Rectal smooth muscle tissue (tissue), 1 donor: ENCODE results near the gene CCDC126.

ENCODE experiments used
- H3K27ac ChIP-seq: one replicate; pipeline ENCODE4 v1.7.0; 2013; ENCODE audit warnings: low read depth, low read length, inconsistent platforms
- H3K27me3 ChIP-seq: one replicate; pipeline ENCODE4 v1.7.0; 2013; ENCODE audit warnings: low read length; ENCODE audit not compliant: control insufficient read depth, insufficient read depth
- H3K36me3 ChIP-seq: one replicate; pipeline ENCODE4 v1.7.0; 2013; ENCODE audit warnings: low read length; ENCODE audit not compliant: control insufficient read depth, insufficient read depth
- H3K4me1 ChIP-seq: one replicate; pipeline ENCODE4 v1.7.0; 2013; ENCODE audit warnings: low read length; ENCODE audit not compliant: control insufficient read depth, insufficient read depth
- H3K4me3 ChIP-seq: one replicate; pipeline ENCODE4 v1.7.0; 2013; ENCODE audit warnings: low read length
- H3K9ac ChIP-seq: one replicate; pipeline ENCODE4 v1.7.0; 2013; ENCODE audit warnings: low read length

CCDC126 gene

DNA sequence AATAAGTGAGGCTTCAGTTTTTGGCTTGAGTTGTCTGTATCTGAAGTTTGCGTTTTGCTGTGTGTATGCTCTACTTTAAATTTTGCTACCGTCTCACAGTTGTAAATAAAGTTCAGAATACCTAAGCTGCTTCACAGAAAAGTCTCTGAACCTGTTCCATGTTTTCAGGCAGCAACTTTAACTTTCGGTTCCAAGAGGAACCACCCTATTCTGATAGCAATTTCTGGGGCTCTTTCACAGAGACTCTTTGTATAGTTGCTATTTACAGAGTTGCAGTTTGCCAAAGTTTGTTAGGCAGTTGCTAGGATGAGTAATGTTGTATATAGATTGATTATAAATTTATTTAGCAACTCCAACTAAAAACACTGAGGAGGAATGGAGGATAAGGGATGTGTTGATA is 88.5 kb downstream of the CCDC126 start:
- Histone ChIP-seq H3K4me1 (peaks cover 4% of the 10 kb centered on the region), H3K27ac (no peak overlapping the region), H3K27me3 (no peaks in the 10 kb centered on the region), H3K36me3 (no peaks in the 10 kb centered on the region), H3K9ac (no peak overlapping the region), H3K4me3 (no peak overlapping the region)

DNA sequence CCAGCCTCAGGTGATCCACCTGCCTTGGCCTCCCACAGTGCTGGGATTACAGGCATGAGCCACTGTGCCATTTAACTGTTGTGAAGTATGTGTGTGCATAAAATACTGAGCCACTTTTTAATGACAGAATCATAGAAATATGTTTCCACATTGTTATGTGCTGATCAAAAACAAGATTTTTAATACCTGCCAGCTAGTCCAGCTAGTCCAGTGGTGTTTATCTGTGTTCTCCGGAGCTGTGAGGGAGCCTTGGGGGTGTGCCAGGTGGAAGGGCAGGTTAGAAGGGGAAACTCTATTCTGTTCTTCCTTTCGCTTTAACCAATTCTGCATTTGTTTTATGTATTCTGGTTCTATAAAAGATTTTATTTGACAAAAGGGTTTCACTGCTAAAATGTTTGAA is 89.8 kb downstream of the CCDC126 start:
- Histone ChIP-seq H3K27me3 (no peaks in the 10 kb centered on the region), H3K27ac (no peak overlapping the region), H3K4me3 (no peak overlapping the region), H3K36me3 (no peaks in the 10 kb centered on the region), H3K9ac (no peak overlapping the region), H3K4me1 (no peaks in the 10 kb centered on the region)

DNA sequence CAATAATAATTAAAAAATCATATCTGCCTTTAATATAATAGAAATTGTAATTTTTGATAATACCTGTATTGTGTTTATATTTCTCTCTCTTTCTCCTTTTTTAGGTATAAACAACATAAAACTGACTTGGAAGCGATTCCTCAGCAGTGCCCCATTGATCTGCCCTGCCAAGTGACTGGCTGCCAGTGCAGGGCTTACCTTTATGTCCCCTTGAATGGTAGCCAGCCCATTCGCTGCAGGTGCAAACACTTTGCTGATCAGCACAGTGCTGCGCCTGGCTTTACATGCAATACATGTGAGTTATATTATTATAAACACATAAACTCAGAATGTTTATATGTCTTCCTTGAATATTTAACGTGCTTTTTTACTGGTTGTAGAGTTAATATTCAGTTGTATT is 92.0 kb downstream of the CCDC126 start:
- H3K27ac ChIP-seq = no peak overlapping the region
- peaks cover 4% of the 10 kb centered on the region for H3K36me3 ChIP-seq
- H3K27me3 ChIP-seq = no peaks in the 10 kb centered on the region
- H3K4me1 ChIP-seq = no peaks in the 10 kb centered on the region
- no peak overlapping the region for H3K4me3 ChIP-seq
- H3K9ac ChIP-seq = no peak overlapping the region

DNA sequence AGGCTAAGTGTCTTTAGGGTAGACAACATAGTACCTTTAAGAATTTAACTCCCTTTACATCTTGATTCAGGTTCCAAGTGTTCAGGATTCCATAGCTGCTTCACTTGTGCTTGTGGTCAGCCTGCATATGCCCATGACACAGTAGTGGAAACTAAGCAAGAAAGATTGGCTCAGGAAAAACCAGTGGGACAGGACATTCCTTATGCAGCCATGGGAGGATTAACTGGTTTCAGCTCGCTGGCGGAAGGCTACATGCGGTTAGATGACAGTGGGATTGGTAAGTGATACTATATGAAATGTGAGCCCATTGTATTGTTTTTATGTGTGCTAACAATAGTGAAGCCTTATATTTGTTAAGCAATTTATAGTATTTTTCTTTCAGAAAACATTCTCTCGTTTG is 94.1 kb downstream of the CCDC126 start:
- Histone ChIP-seq H3K36me3 (peaks cover 8% of the 10 kb centered on the region), H3K27ac (no peak overlapping the region), H3K4me3 (no peak overlapping the region)

DNA sequence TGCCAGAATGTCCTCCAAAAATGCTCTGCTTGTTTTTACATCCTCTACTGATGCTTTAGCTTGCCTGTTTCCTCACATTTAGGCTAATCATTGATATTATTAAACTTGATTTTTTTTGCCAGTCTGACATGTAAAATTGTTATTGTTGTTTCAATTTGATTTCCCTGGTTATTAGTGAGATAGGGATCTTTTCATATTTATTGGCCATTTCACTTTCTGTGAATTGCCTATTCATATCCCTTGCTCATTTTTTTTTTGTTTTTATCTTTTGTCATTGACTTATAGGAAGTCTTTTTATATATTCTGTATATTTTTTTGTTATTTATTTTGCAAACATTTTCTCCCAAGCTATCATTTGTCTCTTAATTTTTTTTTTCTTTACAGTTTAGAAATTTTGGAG is 96.0 kb downstream of the CCDC126 start:
- Histone ChIP-seq H3K36me3 (peaks cover 8% of the 10 kb centered on the region), H3K27me3 (no peaks in the 10 kb centered on the region), H3K9ac (no peak overlapping the region), H3K27ac (no peak overlapping the region), H3K4me1 (no peaks in the 10 kb centered on the region), H3K4me3 (no peak overlapping the region)

More for the DNA sequence above, 94.1 kb downstream of the CCDC126 start:
- H3K9ac ChIP-seq = no peak overlapping the region
- H3K4me1 ChIP-seq = no peaks in the 10 kb centered on the region
- no peaks in the 10 kb centered on the region for H3K27me3 ChIP-seq
